ENCODE measurements around the gene NMNAT2. TPM values are rescaled to one million over a fixed set of nuclear protein-coding genes. Genes with fewer than 3 reads are reported as not detected.

The NMNAT2 gene
- polyA plus RNA-seq, 3 donors from 2014 or later = not detected

DNA sequence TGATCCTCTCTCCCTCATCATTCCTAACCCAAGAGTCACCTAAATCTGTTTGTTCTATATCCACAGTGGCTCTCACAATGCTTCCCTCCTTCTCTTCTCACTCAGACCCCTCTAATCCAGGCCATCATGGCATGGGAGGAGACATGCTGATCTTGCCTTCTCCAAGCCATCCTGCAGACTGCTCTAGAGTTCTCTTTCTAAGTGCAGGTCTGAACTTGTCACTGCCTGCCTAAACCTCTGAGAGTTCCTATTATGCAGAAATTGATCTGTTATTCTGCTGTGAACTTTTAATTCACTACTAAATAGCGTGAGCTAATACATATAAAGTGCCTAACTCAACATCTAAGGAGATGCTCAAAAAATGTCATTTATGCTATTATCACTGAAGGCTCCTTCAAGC, 205.3 kb downstream of the NMNAT2 start:
- Mint-ChIP-seq H3K27ac (no peak overlapping the region), H3K27me3 (ENCODE audit: low read depth in 3 of 3) (peaks cover 4 to 10% (median 5%) of the 10 kb centered on the region in 3 donors), H3K4me3 (no peak overlapping the region), H3K4me1 (no peaks in the 10 kb centered on the region), H3K9me3 (peaks cover 0 to 4% (median 0%) of the 10 kb centered on the region in 6 donors), H3K36me3 (no peaks in the 10 kb centered on the region)
- DNase-seq = no peak

DNA sequence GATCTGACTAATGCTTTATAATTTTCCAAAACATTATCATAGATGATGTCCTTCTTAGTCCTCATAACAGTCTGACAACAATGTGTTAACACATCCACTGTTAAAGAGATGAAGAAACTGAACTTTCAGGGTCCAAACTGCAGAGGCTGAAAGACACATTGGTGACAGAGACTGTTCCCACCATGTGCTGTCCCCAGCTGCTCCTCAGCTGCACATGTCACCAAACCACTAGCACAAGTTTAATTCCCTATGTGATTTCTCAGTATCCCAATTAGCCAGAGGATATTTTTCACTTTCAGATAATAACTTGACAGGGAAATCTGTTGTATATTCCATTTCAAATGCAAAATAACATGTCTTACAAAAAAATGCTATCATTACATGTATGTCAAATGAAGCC, 207.5 kb downstream of the NMNAT2 start:
- Mint-ChIP-seq H3K36me3 (no peaks in the 10 kb centered on the region), H3K4me1 (no peaks in the 10 kb centered on the region), H3K27ac (no peak overlapping the region), H3K9me3 (peaks cover 0 to 2% (median 0%) of the 10 kb centered on the region in 6 donors), H3K27me3 (ENCODE audit: low read depth in 3 of 3) (peaks cover 0 to 15% (median 0%) of the 10 kb centered on the region in 3 donors), H3K4me3 (no peak overlapping the region)
- no peak for DNase-seq

DNA sequence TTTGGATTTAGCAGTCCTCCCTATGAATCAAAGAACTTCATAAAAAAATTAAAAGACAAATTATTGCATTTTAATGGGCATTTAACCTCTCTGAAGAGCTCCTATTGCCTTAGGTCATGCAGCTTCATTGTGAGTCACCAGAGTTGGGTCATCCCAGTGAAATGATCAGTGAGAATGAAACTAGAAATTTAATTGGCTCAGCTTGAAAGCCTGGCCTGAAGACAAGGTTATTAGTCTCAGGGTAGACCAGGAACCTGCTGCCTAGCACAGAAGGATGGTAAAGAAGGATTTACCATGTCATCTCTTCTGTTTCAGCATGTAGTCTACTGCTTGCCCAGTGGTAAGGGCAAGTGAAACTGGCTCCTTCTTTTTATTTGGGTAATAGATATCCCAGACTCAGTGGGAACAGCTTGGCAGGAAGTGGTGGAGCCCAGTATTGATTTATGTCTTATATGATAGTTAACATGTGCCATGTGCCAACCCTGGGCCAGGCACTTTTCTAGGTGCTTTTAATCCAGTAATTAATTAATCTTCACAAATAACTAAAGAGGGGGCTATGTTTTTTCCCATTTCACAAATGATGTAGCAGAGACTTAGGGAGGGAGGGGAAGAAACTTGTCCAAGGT, 208.5 kb downstream of the NMNAT2 start:
- H3K27ac Mint-ChIP-seq = no peak overlapping the region
- no peak for DNase-seq
- H3K4me3 Mint-ChIP-seq = no peak overlapping the region

GRCh38 chr1:183206538-183207122, 211.6 kb downstream of the NMNAT2 start:
- Mint-ChIP-seq H3K27me3 (ENCODE audit: low read depth in 3 of 3) (peaks cover 0 to 10% (median 0%) of the 10 kb centered on the region in 3 donors), H3K27ac (no peak overlapping the region), H3K4me3 (no peak overlapping the region), H3K4me1 (peaks cover 0 to 1% of the 10 kb centered on the region in 2 donors), H3K36me3 (no peaks in the 10 kb centered on the region), H3K9me3 (peaks cover 0 to 2% (median 0%) of the 10 kb centered on the region in 6 donors)
- DNase-seq = no peak

More for the DNA sequence above, 208.5 kb downstream of the NMNAT2 start:
- H3K27me3 Mint-ChIP-seq (ENCODE audit: low read depth in 3 of 3) = peaks cover 0 to 13% (median 0%) of the 10 kb centered on the region in 3 donors
- peaks cover 0 to 2% (median 0%) of the 10 kb centered on the region in 6 donors for H3K9me3 Mint-ChIP-seq
- no peaks in the 10 kb centered on the region for H3K36me3 Mint-ChIP-seq
- no peaks in the 10 kb centered on the region for H3K4me1 Mint-ChIP-seq

DNA sequence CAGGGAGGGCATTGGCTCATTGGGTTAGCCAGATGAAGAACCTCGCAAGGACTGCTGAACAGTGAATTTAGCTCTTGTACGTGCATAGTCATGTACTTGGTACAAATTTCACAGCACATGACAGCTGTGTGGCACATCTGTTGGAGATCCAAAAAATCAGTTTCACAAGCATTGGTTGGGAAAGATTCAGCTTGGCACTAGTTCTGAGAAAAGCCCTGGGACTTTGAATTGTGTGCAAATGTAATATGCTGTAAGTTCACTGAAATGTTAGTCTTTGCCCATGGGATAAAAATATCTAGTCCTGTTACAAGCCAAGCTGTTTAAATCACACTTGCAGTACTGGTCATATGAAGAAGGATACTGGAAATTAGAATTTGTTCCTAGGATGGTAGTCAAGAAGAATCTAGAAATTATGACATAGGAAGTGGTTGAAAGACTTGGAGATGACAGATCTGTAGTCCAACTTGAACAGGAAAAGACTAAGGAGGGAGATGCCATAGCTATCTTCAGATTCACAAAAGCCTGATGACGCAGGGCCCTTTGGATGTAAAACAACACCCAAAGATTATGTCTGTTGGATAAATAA, 212.9 kb downstream of the NMNAT2 start:
- H3K27me3 Mint-ChIP-seq (ENCODE audit: low read depth in 3 of 3) = peaks cover 0 to 13% (median 0%) of the 10 kb centered on the region in 3 donors
- no peak for DNase-seq
- H3K36me3 Mint-ChIP-seq = no peaks in the 10 kb centered on the region
- peaks cover 0 to 4% (median 0%) of the 10 kb centered on the region in 6 donors for H3K9me3 Mint-ChIP-seq
- H3K4me1 Mint-ChIP-seq = peaks cover 0 to 1% of the 10 kb centered on the region in 2 donors
- H3K27ac Mint-ChIP-seq = no peak overlapping the region
- H3K4me3 Mint-ChIP-seq = no peak overlapping the region

DNA sequence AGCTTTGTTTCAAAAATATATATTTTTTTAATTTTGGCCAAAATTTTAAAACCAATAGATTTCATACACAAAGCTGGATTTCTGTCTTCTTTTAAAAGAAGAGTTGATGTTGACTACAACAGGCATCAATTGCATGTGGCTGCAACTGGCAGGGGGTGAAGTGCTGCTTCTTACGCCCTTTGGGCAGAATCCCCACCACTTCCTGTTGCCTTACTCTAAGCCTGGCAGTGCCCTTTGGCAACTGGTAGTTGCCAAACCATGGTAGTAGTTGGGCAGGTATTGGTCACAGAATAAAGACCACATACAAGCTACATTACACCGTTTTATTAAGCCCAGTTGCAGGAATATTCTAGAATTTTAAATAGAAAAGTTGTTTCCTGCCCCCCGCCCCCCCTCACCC, 215.1 kb downstream of the NMNAT2 start:
- Mint-ChIP-seq H3K4me3 (no peak overlapping the region), H3K27ac (no peak overlapping the region), H3K9me3 (peaks cover 0 to 2% (median 0%) of the 10 kb centered on the region in 6 donors), H3K36me3 (no peaks in the 10 kb centered on the region), H3K4me1 (peaks cover 0 to 1% of the 10 kb centered on the region in 2 donors), H3K27me3 (ENCODE audit: low read depth in 3 of 3) (peaks cover 0 to 15% (median 0%) of the 10 kb centered on the region in 3 donors)
- DNase-seq = no peak

DNA sequence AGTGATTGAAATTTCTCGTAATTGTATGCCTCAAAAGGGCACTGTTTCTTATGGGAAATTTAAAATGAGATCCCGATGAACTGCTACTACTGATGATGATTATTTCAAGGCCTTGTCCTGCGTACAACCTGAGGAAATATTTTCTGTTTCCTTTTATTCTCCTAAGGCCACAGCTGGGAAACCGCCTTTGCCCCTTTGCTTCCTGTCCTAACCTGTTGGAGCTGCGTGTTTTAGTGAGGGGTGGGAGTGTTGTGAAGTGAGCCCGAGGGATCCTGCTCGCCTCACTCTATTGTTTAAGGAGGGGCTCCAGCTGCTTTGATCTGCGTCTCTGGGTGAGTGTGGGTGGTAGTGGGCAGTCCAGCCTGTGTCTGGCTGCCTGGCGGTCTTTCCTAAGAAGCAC, 217.7 kb downstream of the NMNAT2 start:
- no peak overlapping the region for H3K27ac Mint-ChIP-seq
- peaks cover 0 to 6% (median 0%) of the 10 kb centered on the region in 6 donors for H3K9me3 Mint-ChIP-seq
- peaks cover 0 to 11% (median 0%) of the 10 kb centered on the region in 3 donors for H3K27me3 Mint-ChIP-seq (ENCODE audit: low read depth in 3 of 3)
- peaks cover 1% of the 10 kb centered on the region in 2 donors for H3K4me1 Mint-ChIP-seq
- H3K4me3 Mint-ChIP-seq = no peak overlapping the region
- H3K36me3 Mint-ChIP-seq = no peaks in the 10 kb centered on the region
- no peak for DNase-seq

DNA sequence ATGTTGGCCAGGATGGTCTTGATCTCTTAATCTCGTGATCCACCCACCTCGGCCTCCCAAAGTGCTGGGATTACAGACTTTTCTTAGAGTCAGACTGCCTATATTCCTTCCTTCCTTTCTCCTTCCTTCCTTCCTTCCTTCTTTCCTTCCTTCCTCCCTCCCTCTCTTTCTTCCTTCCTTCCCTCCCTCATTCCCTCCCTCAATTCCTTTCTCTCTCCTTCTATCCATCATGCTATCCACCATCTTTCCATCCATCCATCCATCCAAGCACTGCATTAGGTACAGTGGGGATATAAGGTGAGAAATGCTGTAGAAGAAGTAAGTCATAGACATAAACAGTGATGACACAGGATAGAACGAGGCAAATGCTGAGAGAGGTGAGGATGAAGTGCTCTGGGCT, 218.9 kb downstream of the NMNAT2 start:
- DNase-seq = no peak
- Mint-ChIP-seq H3K4me3 (no peak overlapping the region), H3K4me1 (peaks cover 4 to 12% of the 10 kb centered on the region in 2 donors), H3K9me3 (peaks cover 0 to 6% (median 0%) of the 10 kb centered on the region in 6 donors), H3K36me3 (no peaks in the 10 kb centered on the region), H3K27me3 (ENCODE audit: low read depth in 3 of 3) (peaks cover 0 to 11% (median 0%) of the 10 kb centered on the region in 3 donors), H3K27ac (no peak overlapping the region)

DNA sequence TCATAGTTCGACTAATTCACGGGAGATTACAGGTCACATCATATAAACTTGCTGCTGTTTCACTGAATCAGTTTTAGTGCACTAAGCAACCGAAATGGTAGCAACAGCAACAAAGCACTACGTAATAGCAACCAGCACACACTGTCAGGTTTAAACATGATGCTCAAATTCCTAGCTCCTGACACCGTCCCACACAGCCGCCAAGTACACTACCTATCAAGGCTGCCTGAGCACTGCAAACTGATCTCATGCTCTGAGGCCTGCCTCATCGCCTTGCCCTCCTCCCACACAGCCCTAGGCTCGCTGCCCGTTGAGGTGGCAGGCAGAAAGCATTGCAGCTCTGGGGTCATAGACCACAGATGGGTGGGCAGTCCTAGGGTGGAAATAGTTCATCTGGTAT, 219.7 kb downstream of the NMNAT2 start:
- peaks cover 3 to 12% of the 10 kb centered on the region in 2 donors for H3K4me1 Mint-ChIP-seq
- H3K27ac Mint-ChIP-seq = no peak overlapping the region
- H3K9me3 Mint-ChIP-seq = peaks cover 0 to 6% (median 0%) of the 10 kb centered on the region in 6 donors
- H3K4me3 Mint-ChIP-seq = no peak overlapping the region
- peaks cover 0 to 11% (median 0%) of the 10 kb centered on the region in 3 donors for H3K27me3 Mint-ChIP-seq (ENCODE audit: low read depth in 3 of 3)
- no peaks in the 10 kb centered on the region for H3K36me3 Mint-ChIP-seq
- no peak for DNase-seq

Other genes starting within 250 kb of the NMNAT2 start
- not detected for gene LAMC2, start 232.1 kb downstream of the NMNAT2 start, polyA plus RNA-seq
- gene SMG7, start 54.1 kb upstream of the NMNAT2 start, polyA plus RNA-seq = 10 to 100 TPM in 2 of 3 donors, 1 to 10 TPM in 1; 6.4 to 38.5 (median 11.2) TPM
- gene NCF2, start 172.1 kb upstream of the NMNAT2 start, polyA plus RNA-seq = 10 to 100 TPM in 1 of 3 donors, 1 to 10 TPM in 2; 1.5 to 13.3 (median 3.7) TPM
- gene ARPC5, start 217.4 kb upstream of the NMNAT2 start, polyA plus RNA-seq = 100 to 1,000 TPM; 638 to 995 (median 763) TPM
- gene APOBEC4, start 234.9 kb upstream of the NMNAT2 start, polyA plus RNA-seq = not detected

All from immature natural killer cell (primary cell).